ENCODE results near the gene KCNJ6. TPM values are rescaled to one million over a fixed set of nuclear protein-coding genes. Genes with fewer than 3 reads are reported as not detected.
A peak's percentile ranks its signal among the peaks of the same experiment; 100 is the strongest.

Gene KCNJ6
- total and polyA plus RNA-seq, 8 donors, result under 0.01 to 1.3 (median 0.29) TPM; not detected in 3

DNA sequence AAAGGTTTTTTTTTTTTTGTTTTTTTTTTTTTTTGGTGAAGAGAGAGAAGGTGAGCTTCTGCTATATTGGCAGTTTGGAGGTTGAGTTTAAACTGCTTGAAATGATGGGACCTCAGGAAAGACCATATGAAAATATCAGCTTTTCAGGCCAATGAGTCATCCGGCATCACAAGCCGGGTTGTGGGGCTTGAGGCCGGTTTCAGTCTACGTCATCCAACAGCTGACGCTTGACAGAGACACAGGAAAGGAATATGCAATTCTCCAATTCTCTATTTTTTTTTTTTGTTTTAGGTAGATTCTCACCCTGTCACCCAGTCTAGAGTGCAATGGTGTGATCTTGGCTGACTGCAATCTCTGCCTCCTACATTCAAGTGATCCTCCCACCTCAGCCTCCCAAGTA is 52.4 kb downstream of the KCNJ6 start:
- no peak for TF ChIP-seq EP300 (IDR thresholded peaks at IDR 0.05)
- TF ChIP-seq POLR2A (IDR thresholded peaks at IDR 0.05), result no peak
- TF ChIP-seq, protein P1, sequence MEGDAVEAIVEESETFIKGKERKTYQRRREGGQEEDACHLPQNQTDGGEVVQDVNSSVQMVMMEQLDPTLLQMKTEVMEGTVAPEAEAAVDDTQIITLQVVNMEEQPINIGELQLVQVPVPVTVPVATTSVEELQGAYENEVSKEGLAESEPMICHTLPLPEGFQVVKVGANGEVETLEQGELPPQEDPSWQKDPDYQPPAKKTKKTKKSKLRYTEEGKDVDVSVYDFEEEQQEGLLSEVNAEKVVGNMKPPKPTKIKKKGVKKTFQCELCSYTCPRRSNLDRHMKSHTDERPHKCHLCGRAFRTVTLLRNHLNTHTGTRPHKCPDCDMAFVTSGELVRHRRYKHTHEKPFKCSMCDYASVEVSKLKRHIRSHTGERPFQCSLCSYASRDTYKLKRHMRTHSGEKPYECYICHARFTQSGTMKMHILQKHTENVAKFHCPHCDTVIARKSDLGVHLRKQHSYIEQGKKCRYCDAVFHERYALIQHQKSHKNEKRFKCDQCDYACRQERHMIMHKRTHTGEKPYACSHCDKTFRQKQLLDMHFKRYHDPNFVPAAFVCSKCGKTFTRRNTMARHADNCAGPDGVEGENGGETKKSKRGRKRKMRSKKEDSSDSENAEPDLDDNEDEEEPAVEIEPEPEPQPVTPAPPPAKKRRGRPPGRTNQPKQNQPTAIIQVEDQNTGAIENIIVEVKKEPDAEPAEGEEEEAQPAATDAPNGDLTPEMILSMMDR (IDR thresholded peaks at IDR 0.05), result no peak
- TF ChIP-seq POLR2AphosphoS5 (IDR thresholded peaks at IDR 0.05), result no peak
- Histone ChIP-seq H3K27ac (no peak overlapping the region), H3K27me3 (peaks cover 0 to 4% (median 0%) of the 10 kb centered on the region in 3 donors), H3K4me1 (peaks cover 0 to 8% (median 0%) of the 10 kb centered on the region in 4 donors), H3K4me3 (no peak overlapping the region), H3K36me3 (no peaks in the 10 kb centered on the region), H3K9me3 (no peaks in the 10 kb centered on the region)
- 81 to 91% (median 85%) methylated on average over 5 of the region's 5 CpGs for WGBS, 5 donors
- DNase-seq, result no peak
- intact Hi-C loops (cut with DNase I; ENCODE audit: low total_unique reads), result no loop called here

- Histone ChIP-seq H3K9me3 (no peaks in the 10 kb centered on the region), H3K36me3 (no peaks in the 10 kb centered on the region), H3K27ac (no peak overlapping the region), H3K27me3 (peaks cover 0 to 4% (median 0%) of the 10 kb centered on the region in 3 donors), H3K4me1 (peaks cover 0 to 8% (median 0%) of the 10 kb centered on the region in 4 donors), H3K4me3 (no peak overlapping the region)
- peak in 1 of 2 donors; percentile 46 for DNase-seq
- TF ChIP-seq POLR2A (IDR thresholded peaks at IDR 0.05), result no peak
- no peak for TF ChIP-seq POLR2AphosphoS5 (IDR thresholded peaks at IDR 0.05)
- TF ChIP-seq, protein P1 (IDR thresholded peaks at IDR 0.05), result no peak
- TF ChIP-seq EP300 (IDR thresholded peaks at IDR 0.05), result no peak
- intact Hi-C loops (cut with DNase I; ENCODE audit: low total_unique reads), result no loop called here
- WGBS, 5 donors, result 29 to 52% (median 40%) methylated on average over 2 of the region's 2 CpGs
These were observed 53.7 kb downstream of the KCNJ6 start for GRCh38 chr21:37862536-37862935.

- Histone ChIP-seq H3K27me3 (peaks cover 0 to 4% (median 0%) of the 10 kb centered on the region in 3 donors), H3K4me1 (peaks cover 0 to 8% (median 0%) of the 10 kb centered on the region in 4 donors), H3K4me3 (no peak overlapping the region), H3K27ac (no peak overlapping the region), H3K9me3 (peaks cover 0 to 7% (median 3%) of the 10 kb centered on the region in 4 donors), H3K36me3 (no peaks in the 10 kb centered on the region)
- DNase-seq, result no peak
- 94 to 100% (median 97%) methylated on average over 2 of the region's 2 CpGs for WGBS, 5 donors
- TF ChIP-seq, protein P1 (IDR thresholded peaks at IDR 0.05), result no peak
- no peak for TF ChIP-seq EP300 (IDR thresholded peaks at IDR 0.05)
- TF ChIP-seq POLR2AphosphoS5 (IDR thresholded peaks at IDR 0.05), result no peak
- no peak for TF ChIP-seq POLR2A (IDR thresholded peaks at IDR 0.05)
- intact Hi-C loops (cut with DNase I; ENCODE audit: low total_unique reads), result no loop called here
These were observed 54.7 kb downstream of the KCNJ6 start for GRCh38 chr21:37861561-37861960.

DNA sequence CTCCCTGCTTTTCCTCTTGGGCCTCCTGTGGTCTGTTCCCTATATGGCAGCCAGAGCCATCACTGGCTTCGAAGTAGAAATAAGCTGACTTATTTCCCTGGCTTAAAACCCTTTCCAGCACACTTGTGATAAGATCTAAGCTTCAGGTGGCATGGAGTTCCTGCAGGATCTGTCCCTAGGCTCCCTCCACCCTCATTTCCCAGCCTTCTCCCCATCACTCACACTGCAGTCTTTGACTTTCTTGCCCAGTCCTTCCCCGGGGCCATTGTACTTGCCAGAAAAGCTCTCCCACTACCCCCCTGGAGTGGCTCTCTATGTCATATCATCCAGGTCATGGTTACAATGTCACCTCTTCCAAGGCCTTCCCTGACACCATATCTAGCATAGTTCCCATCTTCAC is 55.8 kb downstream of the KCNJ6 start:
- H3K9me3 ChIP-seq, result peaks cover 0 to 7% (median 3%) of the 10 kb centered on the region in 4 donors
- TF ChIP-seq EP300 (IDR thresholded peaks at IDR 0.05) (no peak), POLR2A (IDR thresholded peaks at IDR 0.05) (no peak), POLR2AphosphoS5 (IDR thresholded peaks at IDR 0.05) (no peak)
- TF ChIP-seq, protein P1 (IDR thresholded peaks at IDR 0.05), result no peak
- DNase-seq, result no peak
- intact Hi-C loops (cut with DNase I; ENCODE audit: low total_unique reads), result no loop called here
- H3K36me3 ChIP-seq, result no peaks in the 10 kb centered on the region
- WGBS, 5 donors, result 65 to 89% (median 86%) methylated on average over 2 of the region's 2 CpGs
- H3K4me1 ChIP-seq, result peaks cover 0 to 8% (median 0%) of the 10 kb centered on the region in 4 donors
- peaks cover 0 to 4% (median 0%) of the 10 kb centered on the region in 3 donors for H3K27me3 ChIP-seq
- no peak overlapping the region for H3K4me3 ChIP-seq
- H3K27ac ChIP-seq, result no peak overlapping the region
